Testis (tissue), 3 donors: ENCODE results near the gene NCMAP. TPM values are rescaled to one million over a fixed set of nuclear protein-coding genes. Genes with fewer than 3 reads are reported as not detected.
A peak's percentile ranks its signal among the peaks of the same experiment; 100 is the strongest.

Experiments
- DNase-seq: peaks from one replicate; pipeline ENCODE4 v3.0.0-alpha.2; 2019
- H3K27ac ChIP-seq, 2 donors: fragments of 200-600 bp; sonication (generic); one replicate each; pipeline ENCODE4 v1.5.1; 2019
- H3K27me3 ChIP-seq: fragments of 200-600 bp; sonication (generic); one replicate; pipeline ENCODE4 v1.5.1; 2019
- H3K36me3 ChIP-seq: fragments of 200-600 bp; sonication (generic); one replicate; pipeline ENCODE4 v1.5.1; 2017; ENCODE audit warnings: low read depth; ENCODE audit errors: missing control alignments
- H3K4me1 ChIP-seq: fragments of 200-600 bp; sonication (generic); one replicate; pipeline ENCODE4 v1.5.1; 2019
- H3K4me3 ChIP-seq, 2 donors: fragments of 200-600 bp; sonication (generic); one replicate each; pipeline ENCODE4 v1.5.1; 2017 to 2019
- H3K9me3 ChIP-seq: fragments of 200-600 bp; sonication (generic); one replicate; pipeline ENCODE4 v1.5.1; 2017
- CTCF ChIP-seq, 3 experiments: fragments of 450-650 bp in 2 of 3; fragments of 200-600 bp in 1 of 3; sonication (generic) in 1 of 3; IDR thresholded peaks; one replicate each; pipeline ENCODE4 v1.5.1; 2016 to 2019; ENCODE audit warnings: antibody characterized with exemption in 3 of 3, mild to moderate bottlenecking in 2 of 3, moderate library complexity in 1 of 3
- POLR2A ChIP-seq: fragments of 450-650 bp; IDR thresholded peaks from one replicate; pipeline ENCODE4 v1.6.1; 2017; ENCODE audit warnings: antibody characterized with exemption, mild to moderate bottlenecking, moderate library complexity
- WGBS, 2 donors: methylation state at CpG; one replicate each; pipeline ENCODE4 v1.1.5; 2018; 5-methylcytosine and 5-hydroxymethylcytosine counted together
- intact Hi-C: fragments of 100-400 bp; cut with DNase I; formaldehyde crosslinking; loops from one replicate; pipeline ENCODE4 v1.15.1; 2023; ENCODE audit warnings: low total_unique reads
- polyA plus RNA-seq: library from polyadenylated mRNA; stranded (reverse); fragments of 350-450 nt; fragmentation: Illumina TruSeq; extraction: RNeasy Lipid Tissue Mini Kit (QIAGEN cat#74804); gene quantifications from one replicate; pipeline ENCODE4 v1.2.3, GENCODE V29; 2014; ENCODE audit warnings: low read depth, low replicate concordance; ENCODE audit not compliant: insufficient read depth
- total RNA-seq, 2 donors: library from RNA; depleted of rRNA; stranded (reverse); fragments of >200 nt; gene quantifications; one replicate each; pipeline ENCODE4 v1.2.3, GENCODE V29; 2016

The NCMAP gene
- total and polyA plus RNA-seq, 3 donors from 2014 or later, result 0.24 to 1.1 (median 0.26) TPM

- DNase-seq, result no peak
- Histone ChIP-seq H3K4me3 (no peak overlapping the region), H3K4me1 (peaks cover 15% of the 10 kb centered on the region), H3K27ac (no peak overlapping the region), H3K9me3 (no peaks in the 10 kb centered on the region), H3K36me3 (no peaks in the 10 kb centered on the region), H3K27me3 (no peaks in the 10 kb centered on the region)
- 71 to 78% methylated on average over 5 of the region's 5 CpGs for WGBS, 2 donors
- TF ChIP-seq CTCF (IDR thresholded peaks at IDR 0.05) (no peak), POLR2A (no peak)
- intact Hi-C loops, result no loop called here
These were observed 65.2 kb downstream of the NCMAP start for GRCh38 chr1:24621121-24621520.

- no peak for DNase-seq
- Histone ChIP-seq H3K27ac (no peak overlapping the region), H3K27me3 (no peaks in the 10 kb centered on the region), H3K4me1 (peaks cover 15% of the 10 kb centered on the region), H3K4me3 (no peak overlapping the region), H3K9me3 (no peaks in the 10 kb centered on the region), H3K36me3 (no peaks in the 10 kb centered on the region)
- 23 to 26% methylated on average over 4 of the region's 4 CpGs for WGBS, 2 donors
- intact Hi-C loops, result no loop called here
- TF ChIP-seq CTCF (IDR thresholded peaks at IDR 0.05) (no peak), POLR2A (no peak)
These were observed 66.3 kb downstream of the NCMAP start for GRCh38 chr1:24622218-24622617.

- Histone ChIP-seq H3K4me1 (no peaks in the 10 kb centered on the region), H3K27me3 (no peaks in the 10 kb centered on the region), H3K27ac (no peak overlapping the region), H3K4me3 (no peak overlapping the region), H3K36me3 (no peaks in the 10 kb centered on the region), H3K9me3 (no peaks in the 10 kb centered on the region)
- TF ChIP-seq CTCF (IDR thresholded peaks at IDR 0.05), result no peak
- no peak for TF ChIP-seq POLR2A
- 88 to 100% methylated on average over 1 of the region's 1 CpG for WGBS, 2 donors
- intact Hi-C loops, result no loop called here
- no peak for DNase-seq
These were observed 76.9 kb downstream of the NCMAP start for GRCh38 chr1:24632832-24633175.

- H3K36me3 ChIP-seq, result no peaks in the 10 kb centered on the region
- no peak overlapping the region for H3K4me3 ChIP-seq
- WGBS, 2 donors, result 37 to 39% methylated on average over 4 of the region's 4 CpGs
- H3K27me3 ChIP-seq, result no peaks in the 10 kb centered on the region
- no peaks in the 10 kb centered on the region for H3K9me3 ChIP-seq
- no peaks in the 10 kb centered on the region for H3K4me1 ChIP-seq
- no peak overlapping the region for H3K27ac ChIP-seq
- peak in 2 of 3 experiments; percentile 23 to 39 for TF ChIP-seq CTCF (IDR thresholded peaks at IDR 0.05)
- TF ChIP-seq POLR2A, result no peak
- intact Hi-C loops, result no loop called here
- no peak for DNase-seq
These were observed 79.4 kb downstream of the NCMAP start for GRCh38 chr1:24635195-24635843.

GRCh38 chr1:24636661-24637357, 80.9 kb downstream of the NCMAP start:
- Histone ChIP-seq H3K9me3 (no peaks in the 10 kb centered on the region), H3K36me3 (no peaks in the 10 kb centered on the region), H3K4me1 (peaks cover 7% of the 10 kb centered on the region), H3K27me3 (no peaks in the 10 kb centered on the region), H3K27ac (no peak overlapping the region), H3K4me3 (no peak overlapping the region)
- no peak for TF ChIP-seq CTCF (IDR thresholded peaks at IDR 0.05)
- TF ChIP-seq POLR2A, result no peak
- DNase-seq, result no peak
- 57% methylated on average over 3 of the region's 3 CpGs for WGBS, 2 donors
- intact Hi-C loops, result no loop called here
